ENCODE results near the gene HMX1. TPM values are rescaled to one million over a fixed set of nuclear protein-coding genes. Genes with fewer than 3 reads are reported as not detected.

Gene HMX1
- total RNA-seq, 1 experiment from 2014 or later = not detected

DNA sequence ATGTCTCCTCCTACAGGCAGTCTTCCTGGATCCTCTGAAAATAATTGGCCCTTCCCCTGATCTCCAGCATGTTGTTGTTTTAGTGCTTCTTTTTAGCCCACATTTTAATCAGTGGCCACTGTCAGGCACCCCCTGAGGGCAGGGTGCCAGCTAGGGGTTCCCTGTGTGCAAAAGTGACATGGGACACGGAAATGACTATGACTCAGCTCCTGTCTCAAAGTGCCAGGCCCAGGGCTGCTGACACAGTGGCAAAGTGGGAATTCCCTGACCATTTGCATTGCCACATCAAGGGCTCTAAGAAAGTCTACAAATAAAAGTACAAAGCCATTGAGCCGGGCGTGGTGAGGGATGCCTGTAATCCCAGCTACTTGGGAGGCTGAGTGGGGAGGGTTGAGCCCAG, 24.8 kb downstream of the HMX1 start:
- Histone ChIP-seq H3K9me3 (ENCODE audit: low read length) (no peaks in the 10 kb centered on the region), H3K9me2 (replicated peaks; ENCODE audit: low read length) (no peaks in the 10 kb centered on the region), H3K27me3 (ENCODE audit: low read length) (peaks cover 34% of the 10 kb centered on the region), H2AFZ (ENCODE audit: low read length) (no peak overlapping the region), H3K4me3 (ENCODE audit: low read length) (no peak overlapping the region), H3K36me3 (ENCODE audit: low read depth, low read length) (no peaks in the 10 kb centered on the region), H3K79me2 (ENCODE audit: low read length) (no peaks in the 10 kb centered on the region), H3K27ac (ENCODE audit: low read length) (no peak overlapping the region), H3K9ac (ENCODE audit: low read length) (no peak overlapping the region), H3K4me2 (ENCODE audit: low read length) (no peak overlapping the region), H3F3A (ENCODE audit: low read length, unreplicated experiment) (no peaks in the 10 kb centered on the region), H4K20me1 (ENCODE audit: low read length) (no peaks in the 10 kb centered on the region), H3K4me1 (ENCODE audit: insufficient read depth, low read length) (no peaks in the 10 kb centered on the region)
- DNase-seq (no peak), ATAC-seq (no peak)
- BruUV-seq (replicated peaks) = no TSS peak
- CTCF ChIA-PET = no interaction called here
- intact Hi-C loops (cut with micrococcal nuclease) = no loop called here
- POLR2A ChIA-PET (ENCODE audit: unreplicated experiment) = no interaction called here
- TF ChIP-seq, protein P1, sequence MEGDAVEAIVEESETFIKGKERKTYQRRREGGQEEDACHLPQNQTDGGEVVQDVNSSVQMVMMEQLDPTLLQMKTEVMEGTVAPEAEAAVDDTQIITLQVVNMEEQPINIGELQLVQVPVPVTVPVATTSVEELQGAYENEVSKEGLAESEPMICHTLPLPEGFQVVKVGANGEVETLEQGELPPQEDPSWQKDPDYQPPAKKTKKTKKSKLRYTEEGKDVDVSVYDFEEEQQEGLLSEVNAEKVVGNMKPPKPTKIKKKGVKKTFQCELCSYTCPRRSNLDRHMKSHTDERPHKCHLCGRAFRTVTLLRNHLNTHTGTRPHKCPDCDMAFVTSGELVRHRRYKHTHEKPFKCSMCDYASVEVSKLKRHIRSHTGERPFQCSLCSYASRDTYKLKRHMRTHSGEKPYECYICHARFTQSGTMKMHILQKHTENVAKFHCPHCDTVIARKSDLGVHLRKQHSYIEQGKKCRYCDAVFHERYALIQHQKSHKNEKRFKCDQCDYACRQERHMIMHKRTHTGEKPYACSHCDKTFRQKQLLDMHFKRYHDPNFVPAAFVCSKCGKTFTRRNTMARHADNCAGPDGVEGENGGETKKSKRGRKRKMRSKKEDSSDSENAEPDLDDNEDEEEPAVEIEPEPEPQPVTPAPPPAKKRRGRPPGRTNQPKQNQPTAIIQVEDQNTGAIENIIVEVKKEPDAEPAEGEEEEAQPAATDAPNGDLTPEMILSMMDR (conservative IDR thresholded peaks at IDR 0.05; ENCODE audit: low read depth, low read length) = no peak
- TF ChIP-seq EZH2 (IDR thresholded peaks at IDR 0.05; ENCODE audit: low read length, unreplicated experiment) = no peak
- TF ChIP-seq EZH2phosphoT487 (IDR thresholded peaks at IDR 0.05; ENCODE audit: borderline replicate concordance, low read length) = no peak

DNA sequence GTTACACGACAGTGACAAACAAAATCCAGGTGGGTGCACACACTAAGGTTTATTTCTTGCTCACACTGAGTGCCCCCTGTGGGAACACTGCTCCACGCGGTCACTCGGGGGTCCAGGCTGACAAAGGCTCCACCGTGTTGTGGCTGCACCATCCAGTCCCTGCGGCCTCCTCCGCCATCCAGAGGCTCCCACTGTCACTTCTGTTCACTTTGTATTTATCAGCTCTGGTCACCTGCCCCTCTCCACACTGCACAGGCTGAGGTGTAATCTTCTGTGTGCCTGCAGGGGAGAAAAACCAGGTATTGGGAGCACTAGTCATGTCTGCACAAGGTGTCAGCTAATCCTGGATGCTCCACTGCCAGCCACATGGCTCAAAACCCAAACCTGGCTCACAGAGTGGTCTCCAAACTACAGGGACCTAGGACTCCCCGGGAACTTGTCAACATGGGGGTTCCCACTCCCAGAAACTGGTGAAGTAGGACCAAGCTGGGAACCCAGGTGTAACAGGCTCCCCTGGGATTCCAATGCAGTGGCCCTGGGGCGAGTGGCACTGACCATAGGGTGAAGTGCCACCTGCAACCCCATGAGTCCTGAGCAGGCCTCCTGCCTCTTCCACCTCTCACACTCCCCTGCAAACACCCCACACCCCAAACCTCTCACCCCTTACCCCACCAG, 25.5 kb downstream of the HMX1 start:
- TF ChIP-seq EZH2phosphoT487 (IDR thresholded peaks at IDR 0.05; ENCODE audit: borderline replicate concordance, low read length) = no peak
- CTCF ChIA-PET = no interaction called here
- Histone ChIP-seq H3K27ac (ENCODE audit: low read length) (no peak overlapping the region), H3F3A (ENCODE audit: low read length, unreplicated experiment) (no peaks in the 10 kb centered on the region), H3K4me2 (ENCODE audit: low read length) (no peak overlapping the region), H3K4me1 (ENCODE audit: insufficient read depth, low read length) (no peaks in the 10 kb centered on the region), H3K4me3 (ENCODE audit: low read length) (no peak overlapping the region), H4K20me1 (ENCODE audit: low read length) (no peaks in the 10 kb centered on the region), H3K27me3 (ENCODE audit: low read length) (peaks cover 34% of the 10 kb centered on the region), H3K9me3 (ENCODE audit: low read length) (no peaks in the 10 kb centered on the region), H3K36me3 (ENCODE audit: low read depth, low read length) (no peaks in the 10 kb centered on the region), H3K9ac (ENCODE audit: low read length) (no peak overlapping the region), H2AFZ (ENCODE audit: low read length) (no peak overlapping the region), H3K9me2 (replicated peaks; ENCODE audit: low read length) (no peaks in the 10 kb centered on the region), H3K79me2 (ENCODE audit: low read length) (no peaks in the 10 kb centered on the region)
- ATAC-seq (no peak), DNase-seq (no peak)
- POLR2A ChIA-PET (ENCODE audit: unreplicated experiment) = no interaction called here
- no TSS peak for BruUV-seq (replicated peaks)
- intact Hi-C loops (cut with micrococcal nuclease) = no loop called here

DNA sequence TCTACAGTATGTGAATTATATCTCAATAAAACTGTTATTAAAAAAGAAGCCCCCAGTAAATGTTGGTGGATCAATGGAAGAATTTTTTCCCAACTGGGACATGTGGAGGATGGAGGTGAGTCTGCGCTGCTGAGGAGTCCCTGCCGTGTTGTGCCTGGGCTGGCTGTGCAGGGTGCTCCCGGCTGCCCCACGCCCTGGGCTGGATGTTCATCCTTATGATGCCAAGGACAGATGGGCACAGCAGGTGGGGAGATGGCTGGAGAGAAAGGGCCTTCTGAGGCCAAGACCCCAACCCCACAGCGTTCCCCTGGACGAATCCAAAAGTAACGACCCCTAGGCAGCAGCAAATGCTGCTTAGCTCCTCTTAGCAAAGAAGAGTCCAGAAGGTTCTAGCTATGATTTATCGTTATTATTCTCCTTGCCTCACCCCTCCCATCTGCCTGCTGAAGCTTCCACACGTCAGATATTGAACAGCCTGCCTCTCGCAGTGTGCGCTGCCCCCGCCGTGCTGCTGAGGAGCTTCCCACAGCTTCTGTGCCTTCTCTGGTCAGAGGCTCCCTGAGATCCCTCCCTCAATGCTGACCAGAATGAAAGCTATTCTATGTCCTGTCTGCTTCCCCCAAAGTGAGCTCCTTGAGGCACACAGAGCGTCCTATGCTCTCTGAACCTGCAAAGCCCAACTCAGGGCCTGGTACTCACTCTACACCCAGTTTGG, 26.5 kb downstream of the HMX1 start:
- Histone ChIP-seq H3K79me2 (ENCODE audit: low read length) (no peaks in the 10 kb centered on the region), H4K20me1 (ENCODE audit: low read length) (no peaks in the 10 kb centered on the region), H2AFZ (ENCODE audit: low read length) (no peak overlapping the region), H3K27me3 (ENCODE audit: low read length) (peaks cover 26% of the 10 kb centered on the region), H3K9ac (ENCODE audit: low read length) (no peak overlapping the region), H3K4me2 (ENCODE audit: low read length) (no peak overlapping the region), H3K4me3 (ENCODE audit: low read length) (no peak overlapping the region), H3K36me3 (ENCODE audit: low read depth, low read length) (no peaks in the 10 kb centered on the region), H3K9me2 (replicated peaks; ENCODE audit: low read length) (no peaks in the 10 kb centered on the region), H3K4me1 (ENCODE audit: insufficient read depth, low read length) (no peaks in the 10 kb centered on the region), H3K27ac (ENCODE audit: low read length) (no peak overlapping the region), H3K9me3 (ENCODE audit: low read length) (no peaks in the 10 kb centered on the region), H3F3A (ENCODE audit: low read length, unreplicated experiment) (no peaks in the 10 kb centered on the region)
- BruUV-seq (replicated peaks) = no TSS peak
- no peak for DNase-seq
- intact Hi-C loops (cut with micrococcal nuclease) = no loop called here
- ATAC-seq = no peak
- ChIA-PET POLR2A (ENCODE audit: unreplicated experiment) (no interaction called here), CTCF (no interaction called here)
- TF ChIP-seq, protein P1 (conservative IDR thresholded peaks at IDR 0.05; ENCODE audit: low read depth, low read length) = no peak
- no peak for TF ChIP-seq EZH2 (IDR thresholded peaks at IDR 0.05; ENCODE audit: low read length, unreplicated experiment)
- TF ChIP-seq EZH2phosphoT487 (IDR thresholded peaks at IDR 0.05; ENCODE audit: borderline replicate concordance, low read length) = no peak
